GM18951 (cell line): ENCODE results near the gene MTCP1.

Experiments used
- POLR2A ChIP-seq: IDR thresholded peaks from 4 replicates; pipeline ENCODE4 v1.6.1; 2011; ENCODE audit warnings: mild to moderate bottlenecking; ENCODE audit not compliant: insufficient read length, insufficient read depth; ENCODE audit errors: extremely low read depth
- in situ Hi-C: fragments of 300-500 bp; cut with MboI; formaldehyde crosslinking; loops from one replicate; pipeline ENCODE4 v1.12.0; 2022; ENCODE audit warnings: low sequenced_read_pairs, mixed read lengths, inconsistent platforms; ENCODE audit not compliant: unreplicated experiment

Gene MTCP1

GRCh38 chrX:155065035-155065734, 5.8 kb downstream of the MTCP1 start:
- in situ Hi-C loops: no loop called here
- TF ChIP-seq POLR2A: no peak

GRCh38 chrX:155061760-155062159, 9.2 kb downstream of the MTCP1 start:
- in situ Hi-C loops: no loop called here
- TF ChIP-seq POLR2A: no peak

- in situ Hi-C loops: loop anchor here (5.0 kb wide), 1 partner anchor 75 kb away; no protein-coding TSS in a partner anchor
These were observed 13.8 kb downstream of the MTCP1 start for GRCh38 chrX:155056877-155057792.

GRCh38 chrX:155056471-155056870, 14.5 kb downstream of the MTCP1 start:
- in situ Hi-C loops: loop anchor here (5.0 kb wide), 1 partner anchor 74 kb away; no protein-coding TSS in a partner anchor
- TF ChIP-seq POLR2A: no peak

More at GRCh38 chrX:155056877-155057792, 13.8 kb downstream of the MTCP1 start:
- no peak for TF ChIP-seq POLR2A

GRCh38 chrX:155055494-155055893, 15.4 kb downstream of the MTCP1 start:
- in situ Hi-C loops: loop anchor here (5.0 kb wide), 1 partner anchor 73 kb away; no protein-coding TSS in a partner anchor

GRCh38 chrX:155054255-155054654, 16.7 kb downstream of the MTCP1 start:
- in situ Hi-C loops: no loop called here
- no peak for TF ChIP-seq POLR2A

More at GRCh38 chrX:155055494-155055893, 15.4 kb downstream of the MTCP1 start:
- TF ChIP-seq POLR2A: no peak

GRCh38 chrX:155053656-155054055, 17.3 kb downstream of the MTCP1 start:
- in situ Hi-C loops: no loop called here

GRCh38 chrX:155052738-155053498, 18.0 kb downstream of the MTCP1 start:
- in situ Hi-C loops: no loop called here
- no peak for TF ChIP-seq POLR2A

More at GRCh38 chrX:155053656-155054055, 17.3 kb downstream of the MTCP1 start:
- no peak for TF ChIP-seq POLR2A

- TF ChIP-seq POLR2A: no peak
- in situ Hi-C loops: no loop called here
These were observed 21.8 kb downstream of the MTCP1 start for GRCh38 chrX:155048977-155049619.

- in situ Hi-C loops: no loop called here
- TF ChIP-seq POLR2A: no peak
These were observed 24.0 kb downstream of the MTCP1 start for GRCh38 chrX:155046811-155047528.

GRCh38 chrX:155046129-155046810, 24.7 kb downstream of the MTCP1 start:
- no peak for TF ChIP-seq POLR2A
- in situ Hi-C loops: no loop called here
